ENCODE data around the gene PHACTR3.
"Not testable (repeated sequence)": the region's sequence is repeated elsewhere in the genome, so short reads cannot be mapped to it uniquely, and the experiment has no call there.

PHACTR3 gene

GRCh38 chr20:59829054-59829785 lies 224.9 kb downstream of the PHACTR3 start:
- no peak for DNase-seq (ENCODE audit: low read depth in 2 of 2)

- no peak for DNase-seq (ENCODE audit: low read depth in 2 of 2)
These were observed 225.7 kb downstream of the PHACTR3 start for GRCh38 chr20:59829786-59830664.

- DNase-seq (ENCODE audit: low read depth in 2 of 2): no peak
These were observed 226.3 kb downstream of the PHACTR3 start for GRCh38 chr20:59830665-59831023.

- DNase-seq (ENCODE audit: low read depth in 2 of 2): no peak
These were observed 226.9 kb downstream of the PHACTR3 start for GRCh38 chr20:59831024-59831915.

- no peak for DNase-seq (ENCODE audit: low read depth in 2 of 2)
These were observed 227.6 kb downstream of the PHACTR3 start for GRCh38 chr20:59831916-59832270.

- no peak for DNase-seq (ENCODE audit: low read depth in 2 of 2)
These were observed 228.3 kb downstream of the PHACTR3 start for GRCh38 chr20:59832406-59833363.

GRCh38 chr20:59835057-59835447 lies 230.7 kb downstream of the PHACTR3 start:
- DNase-seq (ENCODE audit: low read depth in 2 of 2): no peak

- no peak for DNase-seq (ENCODE audit: low read depth in 2 of 2)
These were observed 231.4 kb downstream of the PHACTR3 start for GRCh38 chr20:59835448-59836395.

GRCh38 chr20:59836767-59837166 lies 232.4 kb downstream of the PHACTR3 start:
- DNase-seq (ENCODE audit: low read depth in 2 of 2): no peak

- DNase-seq (ENCODE audit: low read depth in 2 of 2): no peak
These were observed 233.5 kb downstream of the PHACTR3 start for GRCh38 chr20:59837623-59838394.

- DNase-seq (ENCODE audit: low read depth in 2 of 2): no peak
These were observed 235.1 kb downstream of the PHACTR3 start for GRCh38 chr20:59839400-59839799.

- DNase-seq (ENCODE audit: low read depth in 2 of 2): no peak
These were observed 241.1 kb downstream of the PHACTR3 start for GRCh38 chr20:59845472-59845871.

GRCh38 chr20:59848182-59848581 lies 243.8 kb downstream of the PHACTR3 start:
- DNase-seq (ENCODE audit: low read depth in 2 of 2): no peak

- no peak for DNase-seq (ENCODE audit: low read depth in 2 of 2)
These were observed 245.8 kb downstream of the PHACTR3 start for GRCh38 chr20:59850018-59850641.

- DNase-seq (ENCODE audit: low read depth in 2 of 2): not testable (repeated sequence)
These were observed 252.2 kb downstream of the PHACTR3 start for GRCh38 chr20:59856526-59856925.

GRCh38 chr20:59856941-59857340 lies 252.6 kb downstream of the PHACTR3 start:
- DNase-seq (ENCODE audit: low read depth in 2 of 2): not testable (repeated sequence)

- DNase-seq (ENCODE audit: low read depth in 2 of 2): no peak
These were observed 253.6 kb downstream of the PHACTR3 start for GRCh38 chr20:59857966-59858365.

- DNase-seq (ENCODE audit: low read depth in 2 of 2): no peak
These were observed 254.1 kb downstream of the PHACTR3 start for GRCh38 chr20:59858425-59858824.

- no peak for DNase-seq (ENCODE audit: low read depth in 2 of 2)
These were observed 257.1 kb downstream of the PHACTR3 start for GRCh38 chr20:59861401-59861800.
